ENCODE data around the gene CCKAR. TPM values are rescaled to one million over a fixed set of nuclear protein-coding genes. Genes with fewer than 3 reads are reported as not detected.

CCKAR gene
- total and polyA plus RNA-seq, 2 donors (not counting 3 experiments of a cell fraction or from before 2014, with no cell fraction given), result not detected

- Histone ChIP-seq H3K79me2 (ENCODE audit: control insufficient read depth, insufficient read depth, low read length) (no peaks in the 10 kb centered on the region), H3K9me1 (replicated peaks; ENCODE audit: control insufficient read depth, extremely low read depth, insufficient read depth, low read length) (no peaks in the 10 kb centered on the region), H3K36me3 (ENCODE audit: control insufficient read depth in 2 of 2, extremely low read depth in 1 of 2, insufficient read depth in 2 of 2, low read length in 2 of 2) (no peaks in the 10 kb centered on the region), H3K9me3 (replicated peaks; ENCODE audit: control insufficient read depth, insufficient read depth, low read length) (no peaks in the 10 kb centered on the region), H4K20me1 (replicated peaks; ENCODE audit: control insufficient read depth, extremely low read depth, insufficient read depth, low read length) (no peaks in the 10 kb centered on the region), H3K4me3 (replicated peaks in 1 of 3; ENCODE audit: insufficient read depth in 1 of 3, low read depth in 1 of 3, low read length in 3 of 3) (no peak overlapping the region), H3K4me1 (ENCODE audit: control insufficient read depth, extremely low read depth, insufficient read depth, low read length) (no peaks in the 10 kb centered on the region), H2AFZ (ENCODE audit: low read depth, low read length) (no peak overlapping the region), H3K27me3 (ENCODE audit: control insufficient read depth in 2 of 2, insufficient read depth in 2 of 2, low read length in 2 of 2) (peaks cover 9 to 10% of the 10 kb centered on the region in 2 experiments), H3K27ac (ENCODE audit: insufficient read depth, low read depth, low read length) (no peak overlapping the region), H3K9ac (replicated peaks; ENCODE audit: extremely low read depth, insufficient read depth, low read length) (no peak overlapping the region), H3K4me2 (ENCODE audit: insufficient read depth, low read length) (no peak overlapping the region)
- DNase-seq (ENCODE audit: low read depth, low spot score), result no peak
- BruUV-seq (replicated peaks), result no TSS peak
- FAIRE-seq, result no peak
- CTCF ChIA-PET, result no interaction called here
- intact Hi-C loops (cut with micrococcal nuclease) (no loop called here), dilution Hi-C loops (cut with MboI; ENCODE audit: extremely low pct_ligation_motif_present, low sequenced_read_pairs) (no loop called here)
- TF ChIP-seq EZH2 (IDR thresholded peaks at IDR 0.05; ENCODE audit: borderline replicate concordance, low read depth, low read length, severe bottlenecking) (no peak), POLR2A (IDR thresholded peaks at IDR 0.05; ENCODE audit: low read depth, low read length) (no peak), MYC (IDR thresholded peaks at IDR 0.05; ENCODE audit: low read depth, low read length) (no peak), POLR2AphosphoS5 (IDR thresholded peaks at IDR 0.05; ENCODE audit: insufficient read depth, low read depth, low read length) (no peak), GATA2 (IDR thresholded peaks at IDR 0.05; ENCODE audit: insufficient read depth, insufficient read length, low read depth, low read length) (no peak), JUN (IDR thresholded peaks at IDR 0.05; ENCODE audit: borderline replicate concordance, insufficient read depth, insufficient read length, low read depth) (no peak), MAX (IDR thresholded peaks at IDR 0.05; ENCODE audit: insufficient read depth, insufficient read length) (no peak), FOS (IDR thresholded peaks at IDR 0.05; ENCODE audit: borderline replicate concordance, insufficient read depth, low read length) (no peak), CTCF (IDR thresholded peaks at IDR 0.05; ENCODE audit: extremely low read depth in 1 of 2, insufficient read depth in 1 of 2, low read depth in 1 of 2, low read length in 2 of 2) (no peak)
- POLR2A ChIA-PET, result no interaction called here
Measured at GRCh38 chr4:26475716-26476115, 14.6 kb downstream of the CCKAR start.
